ENCODE results near the gene TIMM8B.
A peak's percentile ranks its signal among the peaks of the same experiment; 100 is the strongest.
"Not testable (repeated sequence)": the region's sequence is repeated elsewhere in the genome, so short reads cannot be mapped to it uniquely, and the experiment has no call there.

Gene TIMM8B

DNA sequence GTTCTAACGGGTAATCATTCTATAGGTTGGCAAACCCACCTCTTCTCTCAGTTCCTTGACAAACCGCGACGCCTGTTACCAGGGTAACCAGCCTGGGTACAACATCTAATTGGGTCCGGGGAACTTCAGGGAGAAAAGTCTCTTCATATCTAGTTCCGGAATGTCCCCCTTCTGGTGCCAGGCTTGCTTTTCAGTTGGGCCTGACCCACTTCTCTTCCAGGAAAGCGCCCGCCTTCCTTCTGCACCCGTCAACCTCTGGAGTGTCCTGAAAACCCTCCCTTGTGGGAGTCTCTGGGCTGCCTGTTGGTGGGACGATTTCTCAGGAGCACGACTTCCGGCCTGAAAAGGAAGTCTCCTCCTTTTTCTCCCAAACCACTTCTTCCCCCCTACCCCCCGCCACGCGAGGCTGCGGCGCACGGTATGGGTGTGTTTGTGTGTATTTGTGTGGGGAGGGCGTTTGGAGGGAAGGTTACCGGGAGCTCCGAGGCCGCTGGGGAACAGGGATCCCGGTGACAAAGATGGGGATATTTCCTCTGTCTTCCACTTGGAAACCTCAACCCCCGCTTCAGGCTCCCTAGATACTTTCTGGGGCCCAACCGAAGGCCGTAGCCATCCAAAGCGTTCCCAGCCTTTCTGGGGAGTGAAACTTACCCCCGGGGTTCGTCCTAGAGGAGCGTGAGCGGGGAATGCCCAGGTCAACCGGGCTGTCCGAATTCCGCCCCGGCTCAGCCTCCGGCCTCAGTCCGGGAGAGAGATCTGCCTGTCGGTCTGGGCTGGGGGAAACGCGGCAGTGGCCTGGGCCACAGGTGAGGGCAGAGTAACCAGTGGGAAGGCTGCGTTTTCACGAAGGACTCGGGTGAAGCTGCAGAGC is 12.4 kb downstream of the TIMM8B start, which contains the start of the genes NKAPD1 and PIH1D2:
Gene NKAPD1 (plus strand): TSS at position 359 of the 871 bp plus-strand sequence. CDS start 1,276 bp downstream, outside the sequence.
Gene PIH1D2 (minus strand): TSS at position 77 of the 871 bp plus-strand sequence. CDS start 843 bp downstream, outside the sequence.
- DNase-seq, result peak; percentile 68

DNA sequence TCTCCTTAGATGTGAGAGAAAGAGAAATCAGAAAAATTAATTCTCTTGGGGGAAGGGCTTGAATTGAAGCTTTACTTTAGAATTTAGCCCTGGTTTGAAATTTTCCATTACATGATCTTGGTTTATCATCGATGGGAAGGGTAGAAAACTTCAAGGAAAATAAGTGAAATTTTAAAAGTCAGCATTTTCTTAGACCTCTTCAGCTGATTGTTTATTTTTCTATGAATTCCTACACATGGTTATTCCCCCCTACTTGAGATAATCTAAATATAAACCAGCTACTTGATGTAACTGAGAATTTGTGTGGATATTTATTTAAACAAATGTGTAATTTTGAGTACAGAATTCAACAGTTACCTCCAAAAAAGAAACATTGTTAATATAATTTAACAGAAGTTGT is 23.6 kb downstream of the TIMM8B start:
- DNase-seq, result no peak

DNA sequence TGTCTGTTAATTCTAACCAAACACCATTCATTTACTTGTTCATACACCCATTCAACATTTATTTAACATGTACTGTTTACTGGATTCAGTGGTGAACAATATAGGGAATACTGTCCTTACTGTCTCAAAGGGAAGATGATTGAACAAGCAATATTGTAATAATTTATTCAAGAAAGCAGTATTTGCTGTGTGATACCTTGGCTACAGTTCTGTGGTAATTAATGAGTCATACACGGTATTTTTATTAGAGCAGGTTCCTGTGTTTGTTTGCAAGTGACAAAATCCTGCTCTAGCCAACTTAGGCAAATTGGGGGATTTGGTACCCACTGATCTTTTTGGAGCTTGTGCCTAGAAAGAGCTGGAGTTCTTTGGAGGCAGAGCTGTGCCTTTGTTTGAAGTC is 28.5 kb downstream of the TIMM8B start:
- no peak for DNase-seq

DNA sequence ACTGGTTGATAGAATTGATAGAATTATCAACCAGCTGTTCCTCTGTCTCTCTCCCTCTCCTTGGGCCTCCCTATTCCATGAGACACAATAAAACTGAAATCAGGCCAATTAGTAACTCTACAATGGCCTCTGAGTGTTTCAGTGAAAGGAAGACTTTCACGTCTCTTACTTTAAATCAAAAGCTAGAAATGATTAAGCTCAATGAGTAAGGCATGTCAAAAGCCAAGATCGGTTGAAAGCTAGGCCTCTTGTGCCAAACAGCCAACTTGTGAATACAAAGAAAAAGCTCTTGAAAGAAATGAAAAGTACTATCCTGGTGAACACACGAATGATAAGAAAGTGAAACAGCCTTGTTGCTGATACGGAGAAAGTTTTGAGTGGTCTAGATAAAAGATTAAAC is 29.4 kb downstream of the TIMM8B start:
- no peak for DNase-seq

DNA sequence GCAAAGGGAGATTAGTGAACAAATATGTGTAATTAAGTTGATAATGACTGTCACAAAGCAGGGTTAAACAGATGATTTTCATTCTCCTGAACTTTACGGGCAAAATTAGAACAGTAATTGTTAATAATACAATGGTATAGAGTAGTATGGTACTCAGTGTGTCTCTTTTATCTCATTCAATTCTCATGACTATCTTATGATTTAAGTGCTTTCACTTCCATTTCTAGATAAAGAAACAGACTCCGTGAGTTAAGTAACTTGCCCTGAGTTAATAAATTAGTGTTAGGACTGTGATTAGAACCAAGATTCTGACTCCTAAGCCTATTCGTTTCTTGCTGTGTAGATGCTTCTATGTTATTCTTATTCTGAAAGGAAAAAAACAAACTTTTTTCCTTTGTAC is 34.8 kb downstream of the TIMM8B start:
- DNase-seq, result no peak

DNA sequence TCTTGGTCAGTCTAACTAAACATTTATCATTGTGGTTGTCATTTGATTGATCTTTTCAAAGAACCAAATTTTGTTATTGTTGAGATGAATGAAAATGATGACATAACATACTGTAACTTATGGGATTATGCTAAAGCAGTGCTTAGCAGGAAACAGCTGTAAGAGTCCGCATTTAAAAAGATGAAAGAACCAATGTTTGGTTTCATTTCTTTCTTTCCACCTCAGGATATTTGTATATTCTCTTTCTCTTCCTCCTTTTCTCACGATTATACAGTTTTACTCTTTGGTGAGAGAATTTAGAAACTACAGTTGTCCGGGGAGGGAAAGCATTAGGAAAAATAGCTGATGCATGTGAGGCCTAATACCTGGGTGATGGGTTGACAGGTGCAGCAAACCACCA is 35.8 kb downstream of the TIMM8B start:
- DNase-seq, result no peak

DNA sequence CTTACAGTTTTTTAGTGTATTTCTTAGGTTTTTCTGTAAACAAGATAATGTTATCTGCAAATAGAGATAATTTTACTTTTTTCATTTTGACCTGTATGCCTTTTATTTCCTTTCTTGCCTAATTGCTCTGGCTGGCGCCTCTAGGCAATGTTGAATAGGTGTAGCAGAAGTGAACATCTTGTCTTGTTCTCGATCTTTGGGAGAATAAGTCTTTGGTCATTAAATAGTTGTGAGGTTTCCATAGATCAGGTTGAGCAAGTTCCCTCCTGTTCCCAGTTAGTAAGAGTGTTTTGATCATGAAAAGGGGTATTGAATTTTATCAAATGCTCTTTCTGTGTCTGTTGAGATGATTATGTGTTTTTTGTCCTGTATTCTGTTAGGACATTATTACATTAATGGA is 36.8 kb downstream of the TIMM8B start:
- no peak for DNase-seq

DNA sequence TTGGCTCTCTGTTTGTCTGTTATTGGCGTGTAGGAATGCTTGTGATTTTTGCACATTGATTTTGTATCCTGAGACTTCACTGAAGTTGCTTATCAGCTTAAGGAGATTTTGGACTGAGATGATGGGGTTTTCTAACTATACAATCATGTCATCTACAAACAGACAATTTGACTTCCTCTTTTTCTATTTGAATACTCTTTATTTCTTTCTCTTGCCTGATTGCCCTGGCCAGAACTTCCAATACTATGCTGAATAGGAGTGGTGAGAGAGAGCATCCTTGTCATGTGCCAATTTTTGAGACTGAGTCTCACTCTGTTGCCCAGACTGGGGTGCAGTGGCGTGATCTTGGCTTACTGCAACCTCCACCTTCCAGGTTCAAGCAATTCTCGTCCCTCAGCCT is 38.3 kb downstream of the TIMM8B start:
- not testable (repeated sequence) for DNase-seq

DNA sequence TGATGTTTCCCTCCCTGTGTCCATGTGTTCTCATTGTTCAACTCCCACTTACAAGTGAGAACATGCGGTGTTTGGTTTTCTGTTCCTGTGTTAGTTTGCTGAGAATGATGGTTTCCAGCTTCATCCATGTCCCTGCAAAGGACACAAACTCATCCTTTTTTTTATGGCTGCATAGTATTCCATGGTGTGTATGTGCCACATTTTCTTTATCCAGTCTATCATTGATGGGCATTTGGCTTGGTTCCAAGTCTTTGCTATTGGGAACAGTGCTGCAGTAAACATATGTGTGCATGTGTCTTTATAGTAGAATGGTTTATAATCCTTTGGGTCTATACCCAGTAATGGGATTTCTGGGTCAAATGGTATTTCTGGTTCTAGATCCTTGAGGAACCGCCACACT is 39.9 kb downstream of the TIMM8B start:
- not testable (repeated sequence) for DNase-seq

DNA sequence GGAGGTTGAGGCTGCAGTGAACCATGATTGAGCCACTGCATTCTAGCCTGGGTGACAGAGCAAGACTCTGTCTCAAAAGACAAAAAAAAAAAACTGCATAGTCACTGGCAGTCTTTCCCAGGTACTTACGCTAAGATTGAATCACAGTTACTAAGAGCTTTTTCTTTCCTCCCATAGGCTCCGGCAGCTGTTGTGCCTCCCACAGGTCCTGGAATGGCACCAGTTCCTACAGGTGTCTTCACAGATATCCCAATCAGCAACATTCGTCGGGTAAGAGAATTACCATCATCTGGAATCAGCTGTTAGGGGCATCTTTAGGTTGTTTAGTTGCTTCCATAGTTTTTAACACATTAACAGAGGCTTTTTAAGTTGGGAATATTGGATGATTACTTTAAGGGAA is 41.6 kb downstream of the TIMM8B start:
- no peak for DNase-seq

DNA sequence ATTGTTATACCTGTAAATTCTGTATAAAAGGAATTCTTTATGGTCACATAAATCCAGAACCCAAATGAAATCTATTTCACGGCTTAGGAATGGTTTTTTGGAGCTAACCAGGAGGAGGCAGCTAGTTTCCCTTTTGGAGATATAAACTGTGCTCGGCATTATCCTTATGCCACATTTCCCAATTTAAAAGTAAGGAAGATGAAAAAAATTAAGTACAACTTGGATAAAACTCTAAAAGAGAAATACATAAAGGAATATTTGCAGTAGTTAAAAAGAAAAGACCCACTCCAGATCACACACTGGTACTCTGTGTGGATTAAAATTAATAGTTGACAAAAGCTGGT is 43.6 kb downstream of the TIMM8B start:
- DNase-seq, result no peak

DNA sequence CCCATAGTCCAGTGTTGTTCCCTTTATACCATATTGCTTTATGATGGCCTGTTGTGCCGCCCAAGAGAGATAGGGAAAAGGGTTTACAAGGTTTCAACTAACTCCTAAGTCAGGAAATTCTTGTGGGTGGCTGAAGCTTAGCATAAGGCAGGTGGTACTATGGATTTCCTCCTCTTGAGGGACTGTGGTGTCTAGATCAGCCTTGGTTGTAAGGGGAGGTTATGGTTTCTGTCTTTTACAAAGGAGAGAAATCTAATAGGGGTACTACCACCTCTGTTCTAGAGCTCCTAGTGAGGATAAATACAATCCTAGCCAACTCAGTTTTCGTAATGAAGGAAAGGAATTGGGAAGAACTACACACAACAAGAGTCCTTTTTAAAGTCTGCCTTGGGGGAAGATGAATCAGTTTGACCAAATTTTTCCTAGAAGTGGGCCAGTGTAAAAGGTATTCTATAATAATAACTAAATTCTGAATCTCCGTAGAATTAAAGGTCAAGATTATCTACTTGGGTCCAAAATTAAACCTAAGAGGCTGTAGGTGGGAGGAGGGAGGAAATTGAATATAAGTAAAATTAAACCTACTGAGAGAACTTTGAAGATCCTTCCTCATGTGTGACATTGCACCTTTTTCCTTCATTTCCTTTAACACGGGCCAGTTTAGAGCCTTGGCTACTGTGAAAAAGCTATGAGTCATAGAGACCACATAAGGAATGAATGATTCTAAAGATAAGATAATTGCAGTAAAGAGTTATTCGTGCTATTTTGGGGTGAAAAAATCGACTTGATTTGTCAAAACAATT is 44.2 kb downstream of the TIMM8B start:
- no peak for DNase-seq

DNA sequence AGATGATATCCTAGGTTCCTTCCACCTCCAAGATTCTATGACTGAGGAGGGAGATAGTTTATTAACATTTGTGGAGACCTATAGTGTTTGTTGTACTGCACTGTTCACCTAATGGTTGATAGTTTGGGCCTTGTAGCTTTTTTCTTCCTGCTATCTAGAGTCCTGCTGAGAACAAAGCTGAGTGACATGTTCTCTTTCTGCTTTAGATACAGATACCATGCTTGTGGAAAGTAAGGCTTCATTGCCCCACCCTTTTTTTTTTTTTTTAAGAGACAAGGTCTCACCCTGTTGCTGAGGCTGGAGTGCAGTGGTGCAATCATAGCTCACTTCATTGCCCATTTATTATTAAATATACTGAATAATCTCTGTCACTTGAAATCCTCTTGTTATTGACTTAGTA is 49.0 kb downstream of the TIMM8B start:
- no peak for DNase-seq
